Adrenal gland (tissue), 5 donors: ENCODE data around the gene TMUB2.

Source experiments
- CTCF ChIP-seq, 6 experiments: fragments of 450-650 bp in 4 of 6; fragments of 200-600 bp in 2 of 6; sonication (generic) in 1 of 6; IDR thresholded peaks; 1 replicate in 5 of 6; 2 replicates in 1 of 6; pipeline versions ENCODE4 v1.5.1 to v1.8.0; 2016 to 2021; ENCODE audit warnings: antibody characterized with exemption in 6 of 6, mild to moderate bottlenecking in 2 of 6, moderate library complexity in 1 of 6
- POLR2A ChIP-seq, 2 donors: fragments of 450-650 bp; IDR thresholded peaks; one replicate each; pipeline ENCODE4 v1.6.1; 2017; ENCODE audit warnings: antibody characterized with exemption in 2 of 2, mild to moderate bottlenecking in 2 of 2, moderate library complexity in 1 of 2
- donor health status: DM: no; HTN: no; CAD: no.

- TF ChIP-seq POLR2A (IDR thresholded peaks at IDR 0.05), result no peak
- TF ChIP-seq CTCF (IDR thresholded peaks at IDR 0.05), result no peak
Measured at GRCh38 chr17:44176671-44177501, 9.9 kb upstream of the TMUB2 start.
